ENCODE measurements around the gene UGT8. TPM values are rescaled to one million over a fixed set of nuclear protein-coding genes. Genes with fewer than 3 reads are reported as not detected.

UGT8 gene
- total RNA-seq, 1 experiment from 2014 or later, result 15.7 TPM

DNA sequence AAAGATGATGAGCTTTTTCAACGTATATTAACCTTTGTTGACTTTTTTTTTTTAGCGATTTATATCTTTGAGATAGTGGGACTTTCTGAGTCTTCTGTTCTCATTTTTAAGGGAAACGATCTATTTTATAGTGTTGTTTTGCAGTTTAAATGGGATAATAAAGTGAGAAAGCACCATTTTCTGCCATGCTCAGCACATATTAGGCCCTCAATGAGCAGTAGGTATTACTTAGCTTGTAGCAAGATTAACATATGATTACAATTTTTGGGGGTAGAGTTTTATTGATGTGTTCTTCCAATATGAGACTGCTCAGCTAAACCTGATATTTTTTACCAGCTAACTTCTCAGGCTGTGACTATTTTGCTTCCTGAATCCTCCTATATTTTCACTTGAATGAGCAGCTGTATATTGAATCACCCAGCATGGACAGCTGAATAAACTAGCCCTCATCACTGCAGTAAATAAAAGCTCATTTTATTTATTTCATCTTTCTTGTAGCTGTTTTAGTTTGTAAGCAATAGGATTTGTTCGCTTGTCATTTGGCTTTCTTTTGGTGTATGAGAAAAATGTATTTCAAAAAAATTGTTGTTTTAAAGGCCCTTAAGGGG is 43.7 kb downstream of the UGT8 start:
- no peak overlapping the region for H4K5ac ChIP-seq (ENCODE audit: insufficient read length, low read depth, low read length)
- H2BK120ac ChIP-seq (ENCODE audit: low read depth, low read length, poor library complexity, severe bottlenecking), result no peak overlapping the region
- H3K36me3 Mint-ChIP-seq (ENCODE audit: insufficient read depth in 1 of 3, low read depth in 3 of 3), result peaks cover 4 to 14% (median 9%) of the 10 kb centered on the region in 3 experiments; a peak in 5 of 7 replicates
- no peak overlapping the region for H2AFZ ChIP-seq (ENCODE audit: low read length)
- H2BK15ac ChIP-seq (ENCODE audit: low read depth, low read length), result no peak overlapping the region
- no peaks in the 10 kb centered on the region for H3K9me3 ChIP-seq (ENCODE audit: control insufficient read depth, low read depth, low read length)
- no peak overlapping the region for H3K9ac ChIP-seq (ENCODE audit: extremely low read depth, insufficient read length, low read length)
- no peak overlapping the region for H4K91ac ChIP-seq (ENCODE audit: insufficient read length, low read depth, low read length)
- H3K79me1 ChIP-seq (ENCODE audit: insufficient read depth, low read depth, low read length, poor library complexity, severe bottlenecking), result no peaks in the 10 kb centered on the region
- no peak overlapping the region for H3K27ac ChIP-seq (ENCODE audit: insufficient read length, low read depth, low read length)
- no peaks in the 10 kb centered on the region for H3K79me2 ChIP-seq (ENCODE audit: insufficient read depth, low read length)
- no peak overlapping the region for H3K56ac ChIP-seq (ENCODE audit: insufficient read length, low read depth, low read length)
- H3K4me3 Mint-ChIP-seq, result no peak overlapping the region
- no peak overlapping the region for H2BK5ac ChIP-seq (ENCODE audit: insufficient read length, low read length)
- H3K9me3 Mint-ChIP-seq, result no peaks in the 10 kb centered on the region
- H3K23me2 ChIP-seq (ENCODE audit: insufficient read length, low read depth, low read length, poor library complexity, severe bottlenecking), result no peaks in the 10 kb centered on the region
- H3K27me3 ChIP-seq (ENCODE audit: insufficient read depth, low read length), result no peaks in the 10 kb centered on the region
- H3K18ac ChIP-seq (ENCODE audit: insufficient read length, low read depth, low read length), result no peak overlapping the region
- TF ChIP-seq, protein P1, sequence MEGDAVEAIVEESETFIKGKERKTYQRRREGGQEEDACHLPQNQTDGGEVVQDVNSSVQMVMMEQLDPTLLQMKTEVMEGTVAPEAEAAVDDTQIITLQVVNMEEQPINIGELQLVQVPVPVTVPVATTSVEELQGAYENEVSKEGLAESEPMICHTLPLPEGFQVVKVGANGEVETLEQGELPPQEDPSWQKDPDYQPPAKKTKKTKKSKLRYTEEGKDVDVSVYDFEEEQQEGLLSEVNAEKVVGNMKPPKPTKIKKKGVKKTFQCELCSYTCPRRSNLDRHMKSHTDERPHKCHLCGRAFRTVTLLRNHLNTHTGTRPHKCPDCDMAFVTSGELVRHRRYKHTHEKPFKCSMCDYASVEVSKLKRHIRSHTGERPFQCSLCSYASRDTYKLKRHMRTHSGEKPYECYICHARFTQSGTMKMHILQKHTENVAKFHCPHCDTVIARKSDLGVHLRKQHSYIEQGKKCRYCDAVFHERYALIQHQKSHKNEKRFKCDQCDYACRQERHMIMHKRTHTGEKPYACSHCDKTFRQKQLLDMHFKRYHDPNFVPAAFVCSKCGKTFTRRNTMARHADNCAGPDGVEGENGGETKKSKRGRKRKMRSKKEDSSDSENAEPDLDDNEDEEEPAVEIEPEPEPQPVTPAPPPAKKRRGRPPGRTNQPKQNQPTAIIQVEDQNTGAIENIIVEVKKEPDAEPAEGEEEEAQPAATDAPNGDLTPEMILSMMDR (conservative IDR thresholded peaks at IDR 0.05), result no peak
- H3K14ac ChIP-seq (ENCODE audit: insufficient read depth, low read length), result no peak overlapping the region
- H3T11ph ChIP-seq (ENCODE audit: low read length), result no peak overlapping the region
- H3K4ac ChIP-seq (ENCODE audit: low read depth, low read length), result no peak overlapping the region
- no peaks in the 10 kb centered on the region for H3K4me1 ChIP-seq (ENCODE audit: insufficient read depth, low read length)
- no peak overlapping the region for H4K8ac ChIP-seq (replicated peaks; ENCODE audit: insufficient read length, low read depth, low read length)
- WGBS (ENCODE audit: extremely low coverage, insufficient read length, low lambda C conversion rate), result no CpG with 5 or more reads among the region's 4 CpGs
- no peak for DNase-seq
- no peaks in the 10 kb centered on the region for H4K20me1 ChIP-seq (ENCODE audit: control insufficient read depth, insufficient read depth, insufficient read length)
- no peak overlapping the region for H2AK5ac ChIP-seq (ENCODE audit: insufficient read length, low read length)
- H2BK12ac ChIP-seq (ENCODE audit: insufficient read length, low read depth, low read length), result no peak overlapping the region
- H3K27me3 Mint-ChIP-seq (ENCODE audit: low read depth), result no peaks in the 10 kb centered on the region
- H3K4me2 ChIP-seq (ENCODE audit: insufficient read depth, insufficient read length, low read length), result no peak overlapping the region
- H3K23ac ChIP-seq (ENCODE audit: insufficient read length, low read depth, low read length), result no peak overlapping the region
- no peaks in the 10 kb centered on the region for H3K4me1 Mint-ChIP-seq
- H3K27ac Mint-ChIP-seq, result 0 out of 7 replicates have a peak overlapping the region, but pooled peaks of 1 of the 3 experiments have one; percentile 14
- no peak overlapping the region for H2BK20ac ChIP-seq (ENCODE audit: low read depth, low read length, poor library complexity, severe bottlenecking)

All from H9 (cell line).